A549 (cell line): ENCODE data around the gene RFT1.

ENCODE experiments used
- CBX8 ChIP-seq: fragments of 200-600 bp; sonication (generic); IDR thresholded peaks from 2 replicates; pipeline ENCODE4 v1.6.1; 2016
- CEBPB ChIP-seq, 2 experiments: fragments of >200 bp in 1 of 2; sonication (Bioruptor Twin) in 1 of 2; formaldehyde crosslinking in 1 of 2; IDR thresholded peaks; 2 replicates each; pipeline ENCODE4 v1.6.1; 2012 to 2016
- CTCF ChIP-seq: fragments of >200 bp; sonication (Bioruptor Twin); formaldehyde crosslinking; IDR thresholded peaks from 3 replicates; pipeline ENCODE4 v1.5.1; 2016
- EHMT2 ChIP-seq: fragments of 200-600 bp; sonication (generic); IDR thresholded peaks from 2 replicates; pipeline ENCODE4 v1.6.1; 2016; ENCODE audit warnings: antibody characterized with exemption, low read depth, mild to moderate bottlenecking, moderate library complexity
- EP300 ChIP-seq, 2 experiments: fragments of >200 bp; sonication (Bioruptor Twin); formaldehyde crosslinking; IDR thresholded peaks; 2 replicates in 1 of 2; 3 replicates in 1 of 2; pipeline ENCODE4 v1.6.1; 2016 to 2017
- HDAC2 ChIP-seq: fragments of 200-600 bp; sonication (generic); IDR thresholded peaks from 2 replicates; pipeline ENCODE4 v1.6.1; 2016
- JUN ChIP-seq, 2 experiments: fragments of >200 bp; sonication (Bioruptor Twin); formaldehyde crosslinking; IDR thresholded peaks; 2 replicates in 1 of 2; 3 replicates in 1 of 2; pipeline ENCODE4 v1.6.1; 2016 to 2017
- KDM1A ChIP-seq: fragments of 200-600 bp; sonication (generic); IDR thresholded peaks from 2 replicates; pipeline ENCODE4 v1.6.1; 2016; ENCODE audit warnings: low read depth, mild to moderate bottlenecking
- MAX ChIP-seq: IDR thresholded peaks from 2 replicates; pipeline ENCODE4 v1.6.1; 2012

- TF ChIP-seq MAX: no peak
- no peak for TF ChIP-seq HDAC2
- no peak for TF ChIP-seq EP300 (IDR thresholded peaks at IDR 0.05)
- no peak for TF ChIP-seq EHMT2
- TF ChIP-seq CTCF: no peak
- no peak for TF ChIP-seq KDM1A
- TF ChIP-seq CEBPB (IDR thresholded peaks at IDR 0.05): no peak
- no peak for TF ChIP-seq JUN (IDR thresholded peaks at IDR 0.05)
- TF ChIP-seq CBX8: no peak
These were observed 20.2 kb upstream of the RFT1 start for GRCh38 chr3:53150247-53151085.
